ENCODE results near the gene PPP4C.
A peak's percentile ranks its signal among the peaks of the same experiment; 100 is the strongest.

The PPP4C gene

GRCh38 chr16:30060346-30060745 is 15.4 kb upstream of the PPP4C start:
- no peak for DNase-seq

GRCh38 chr16:30060836-30061554 is 14.8 kb upstream of the PPP4C start:
- no peak for DNase-seq

GRCh38 chr16:30063278-30063892 is 12.4 kb upstream of the PPP4C start:
- DNase-seq: no peak

GRCh38 chr16:30063893-30064728 is 11.7 kb upstream of the PPP4C start:
- peak; percentile 91 for DNase-seq

GRCh38 chr16:30064729-30065101 is 11.1 kb upstream of the PPP4C start:
- DNase-seq: no peak

GRCh38 chr16:30065102-30065942 is 10.5 kb upstream of the PPP4C start, which contains the start of gene ALDOA:
Gene ALDOA, plus strand, starts transcription at chr16:30065760. Its CDS starts 1,138 bp downstream, at chr16:30066898.
- peak; percentile 99 for DNase-seq

GRCh38 chr16:30065943-30066760 is 9.6 kb upstream of the PPP4C start:
- peak; percentile 44 for DNase-seq

- no peak for DNase-seq
Measured at GRCh38 chr16:30066761-30067583, 8.8 kb upstream of the PPP4C start.

GRCh38 chr16:30067584-30067916 is 8.2 kb upstream of the PPP4C start:
- no peak for DNase-seq

GRCh38 chr16:30068333-30068732 is 7.5 kb upstream of the PPP4C start:
- no peak for DNase-seq

GRCh38 chr16:30068750-30069610 is 6.8 kb upstream of the PPP4C start:
- DNase-seq: peak; percentile 57

- no peak for DNase-seq
Measured at GRCh38 chr16:30069611-30070462, 6.0 kb upstream of the PPP4C start.

- DNase-seq: no peak
Measured at GRCh38 chr16:30070490-30070889, 5.3 kb upstream of the PPP4C start.

- DNase-seq: peak; percentile 54
Measured at GRCh38 chr16:30076276-30076791, 540 bp downstream of the PPP4C start.

GRCh38 chr16:30077656-30078055 is 1.9 kb downstream of the PPP4C start:
- DNase-seq: no peak

- DNase-seq: no peak
Measured at GRCh38 chr16:30078744-30079143, 3.0 kb downstream of the PPP4C start.

- no peak for DNase-seq
Measured at GRCh38 chr16:30079480-30079879, 3.7 kb downstream of the PPP4C start.

- DNase-seq: no peak
Measured at GRCh38 chr16:30082545-30083090, 6.8 kb downstream of the PPP4C start.
